GM12874 (cell line): ENCODE data around the gene ALX3.

Experiments
- CTCF ChIP-seq: IDR thresholded peaks from 2 replicates; pipeline ENCODE4 v1.5.1; 2011; ENCODE audit warnings: low read depth, mild to moderate bottlenecking, control low read depth, low read length, moderate library complexity; ENCODE audit not compliant: insufficient read depth

The ALX3 gene

DNA sequence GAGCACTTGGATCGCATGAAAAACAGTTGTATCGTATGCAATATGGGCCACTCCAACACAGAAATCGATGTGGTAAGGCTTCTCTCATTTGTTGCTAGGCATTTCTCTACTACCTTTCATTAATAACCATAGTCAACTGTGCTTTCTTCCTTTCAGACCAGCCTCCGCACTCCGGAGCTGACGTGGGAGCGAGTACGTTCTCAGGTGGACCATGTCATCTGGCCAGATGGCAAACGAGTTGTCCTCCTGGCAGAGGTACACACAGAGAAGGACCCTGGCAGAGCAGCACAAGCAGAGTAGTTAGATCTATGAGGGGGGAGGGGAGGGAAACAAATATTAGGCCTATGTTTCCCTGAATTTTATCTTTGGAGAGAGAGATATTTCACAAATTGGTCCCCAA, 52.1 kb downstream of the ALX3 start:
- no peak for TF ChIP-seq CTCF

DNA sequence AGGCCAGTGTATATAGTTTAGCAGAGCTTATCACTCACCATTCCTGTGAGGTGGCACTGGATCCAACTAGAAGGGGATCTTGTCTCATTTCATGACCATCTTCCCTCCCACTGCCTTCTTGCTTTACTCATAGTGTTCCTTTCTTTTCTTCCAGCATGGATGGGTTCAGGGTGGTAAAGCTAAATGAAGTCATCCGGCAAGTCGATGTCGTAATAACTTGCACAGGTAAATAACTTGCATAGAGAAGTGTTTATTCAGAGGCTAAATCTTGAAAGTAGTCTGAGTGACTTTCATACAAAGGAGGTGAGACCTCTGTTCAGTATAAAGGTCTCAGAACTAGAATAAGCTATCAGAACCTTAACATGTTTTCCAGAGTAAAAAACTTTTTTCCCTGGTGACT, 52.7 kb downstream of the ALX3 start:
- TF ChIP-seq CTCF: no peak

DNA sequence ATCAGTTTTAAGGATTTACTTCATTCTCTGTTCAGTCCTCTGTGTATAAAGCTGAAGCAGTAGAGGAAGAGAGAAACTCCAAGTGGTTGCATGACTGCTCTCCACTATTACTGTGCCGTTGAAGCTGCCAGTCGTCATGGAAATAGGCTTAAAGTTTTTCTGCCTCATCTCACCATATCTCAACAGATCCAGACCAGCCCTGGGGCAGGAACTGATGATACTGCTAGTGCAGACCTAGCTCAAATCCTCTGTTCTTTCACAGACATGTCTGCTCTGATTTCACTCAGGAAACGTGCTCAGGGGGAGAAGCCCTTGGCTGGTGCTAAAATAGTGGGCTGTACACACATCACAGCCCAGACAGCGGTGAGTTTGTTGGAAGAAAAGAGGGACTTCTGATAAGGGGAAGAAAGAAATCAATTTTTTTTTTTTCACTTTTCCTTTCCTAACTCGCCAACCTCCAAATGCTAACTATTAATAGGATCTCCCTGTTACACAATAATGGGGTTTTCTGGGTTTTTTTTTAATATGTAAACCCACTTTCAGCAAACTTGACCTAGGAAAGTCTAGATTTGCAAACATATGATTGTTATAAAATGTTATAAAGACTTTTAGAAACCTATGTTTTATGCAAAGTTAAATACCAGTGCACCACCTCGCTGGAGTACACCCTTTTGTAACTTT, 58.2 kb downstream of the ALX3 start:
- no peak for TF ChIP-seq CTCF

DNA sequence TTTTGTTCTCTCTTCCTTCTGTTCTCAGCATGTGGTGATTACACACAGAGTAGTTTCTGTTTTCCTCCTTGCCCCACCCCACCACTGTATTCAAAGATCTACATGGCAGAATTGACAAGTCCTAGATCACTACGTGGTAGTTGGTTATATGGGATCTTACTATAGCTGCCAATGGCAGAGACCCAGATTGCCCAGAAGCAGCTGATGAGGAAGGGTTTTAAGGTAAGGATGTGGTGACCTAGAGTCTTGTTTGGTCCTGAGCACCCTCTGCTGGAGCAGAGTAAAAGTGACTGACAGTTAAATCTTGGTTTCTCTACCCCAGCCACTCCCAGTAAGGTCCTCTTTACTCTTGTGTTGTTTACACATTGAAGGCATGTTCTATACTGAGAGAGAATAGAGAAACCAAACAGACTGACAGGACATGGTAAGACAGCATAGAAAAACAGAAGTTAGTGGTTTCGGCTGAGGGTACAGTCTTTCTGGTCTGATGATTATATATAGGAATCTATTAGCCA, 58.9 kb downstream of the ALX3 start:
- peak; percentile 65 for TF ChIP-seq CTCF
